HG03103 (cell line): ENCODE results near the gene TMEM218.
A peak's percentile ranks its signal among the peaks of the same experiment; 100 is the strongest.

Source experiments
- ATAC-seq: cut with Tn5 transposase; IDR thresholded peaks from one replicate; pipeline ENCODE4 v1.9.1; 2021; ENCODE audit warnings: low read depth; ENCODE audit not compliant: unreplicated experiment

The TMEM218 gene

GRCh38 chr11:125111343-125112207, at the start of gene TMEM218:
TSS of gene TMEM218 (minus strand) at chr11:125111626. CDS start at chr11:125102241, 9,385 bp downstream.
- peak; percentile 97 for ATAC-seq

- no peak for ATAC-seq
Observed at GRCh38 chr11:125157953-125158680, 46.7 kb upstream of the TMEM218 start.

GRCh38 chr11:125157118-125157733, 45.8 kb upstream of the TMEM218 start:
- ATAC-seq, result no peak

GRCh38 chr11:125156346-125157117, 45.1 kb upstream of the TMEM218 start:
- no peak for ATAC-seq

GRCh38 chr11:125155767-125156166, 44.3 kb upstream of the TMEM218 start:
- no peak for ATAC-seq

DNA sequence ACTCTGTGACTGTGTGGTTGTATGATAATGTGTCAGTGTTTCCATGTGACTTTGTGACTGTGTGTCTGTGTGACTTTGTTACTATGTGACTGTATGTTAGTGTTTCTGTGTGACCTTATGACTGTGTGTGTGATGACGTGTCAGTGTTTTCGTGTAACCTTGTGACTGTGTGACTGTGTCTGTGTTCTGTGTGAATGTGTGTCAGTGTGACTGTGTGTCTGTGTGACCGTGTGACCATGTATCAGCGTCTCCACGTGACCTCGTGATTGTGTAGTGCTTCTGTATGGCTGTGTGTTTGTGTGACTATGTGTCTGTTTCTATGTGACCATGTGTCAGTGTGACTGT, 43.6 kb upstream of the TMEM218 start:
- no peak for ATAC-seq

DNA sequence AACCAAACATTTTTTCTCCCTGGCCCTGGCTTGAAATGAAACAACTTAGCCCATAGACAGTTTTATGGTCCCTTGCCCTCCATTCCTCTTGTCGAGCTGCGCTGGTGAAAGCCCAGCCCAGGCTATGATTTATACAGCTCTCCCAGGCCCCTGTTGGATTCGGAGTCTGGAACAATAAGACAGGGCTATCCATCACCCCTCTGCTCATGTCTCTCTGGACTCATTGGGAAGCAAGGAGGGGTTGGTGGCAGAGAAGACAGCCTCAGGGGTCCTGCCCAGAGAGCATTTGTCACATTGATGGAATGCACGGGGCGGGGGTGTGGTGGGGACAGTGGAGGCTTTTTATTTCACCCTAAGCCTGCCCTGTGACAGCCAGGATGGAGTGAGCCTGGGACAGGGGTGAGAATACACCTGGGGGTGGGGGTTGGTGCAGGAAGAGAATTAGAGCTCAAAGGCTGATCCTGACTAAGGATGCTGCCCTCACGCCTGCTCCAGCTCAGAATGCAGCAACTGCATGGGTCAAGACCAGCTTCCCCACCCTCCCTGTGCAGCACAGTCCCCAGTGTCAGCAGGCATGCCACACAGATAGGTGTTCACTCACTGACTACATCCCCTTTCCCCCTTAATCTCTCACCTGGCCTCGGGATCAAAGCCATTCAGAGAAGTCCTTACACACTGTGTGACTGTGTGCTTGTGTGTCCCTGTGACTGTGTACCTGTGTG, 43.1 kb upstream of the TMEM218 start:
- no peak for ATAC-seq

- no peak for ATAC-seq
Observed at GRCh38 chr11:125153837-125154236, 42.4 kb upstream of the TMEM218 start.

GRCh38 chr11:125148743-125149142, 37.3 kb upstream of the TMEM218 start:
- ATAC-seq, result no peak

DNA sequence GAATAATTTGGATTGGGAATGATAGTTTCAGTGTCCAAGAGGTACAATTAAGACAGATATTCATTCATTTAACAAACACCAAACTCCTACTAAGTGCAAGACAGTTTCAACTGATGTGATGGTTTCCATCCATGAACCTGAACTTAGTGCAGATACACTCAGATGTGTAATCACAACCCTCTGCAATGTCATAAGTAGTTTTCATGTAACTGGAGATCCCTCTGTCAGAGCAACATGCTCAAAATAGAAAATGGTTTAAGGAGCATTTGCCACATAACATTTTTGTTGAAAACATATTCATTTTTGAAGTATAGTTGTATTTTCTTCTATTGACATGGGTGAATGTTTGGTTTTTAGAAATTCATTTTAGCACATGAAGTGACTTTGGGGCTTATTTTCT, 36.6 kb upstream of the TMEM218 start:
- no peak for ATAC-seq

DNA sequence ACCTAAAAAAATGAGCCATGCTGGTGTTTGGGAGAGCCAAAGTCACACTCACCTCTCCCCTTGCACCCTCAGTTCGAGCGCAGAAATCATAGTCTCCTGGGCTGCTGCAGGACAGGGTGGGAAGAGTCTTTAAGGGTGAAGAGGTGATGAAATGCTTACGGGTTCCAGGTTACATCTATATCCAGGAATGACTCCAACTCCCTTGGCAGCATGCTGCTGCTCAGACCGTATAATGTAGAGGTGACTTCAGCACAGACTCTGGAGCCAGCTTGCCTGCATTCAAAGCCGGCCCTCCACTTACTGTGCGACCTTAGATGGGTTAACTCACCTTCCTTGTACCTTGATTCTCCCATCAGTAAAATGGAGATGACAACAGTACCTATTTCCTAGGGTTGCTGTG, 35.9 kb upstream of the TMEM218 start:
- no peak for ATAC-seq

GRCh38 chr11:125146232-125146631, 34.8 kb upstream of the TMEM218 start:
- no peak for ATAC-seq

- ATAC-seq, result peak; percentile 74
Observed at GRCh38 chr11:125141686-125142535, 30.5 kb upstream of the TMEM218 start.

DNA sequence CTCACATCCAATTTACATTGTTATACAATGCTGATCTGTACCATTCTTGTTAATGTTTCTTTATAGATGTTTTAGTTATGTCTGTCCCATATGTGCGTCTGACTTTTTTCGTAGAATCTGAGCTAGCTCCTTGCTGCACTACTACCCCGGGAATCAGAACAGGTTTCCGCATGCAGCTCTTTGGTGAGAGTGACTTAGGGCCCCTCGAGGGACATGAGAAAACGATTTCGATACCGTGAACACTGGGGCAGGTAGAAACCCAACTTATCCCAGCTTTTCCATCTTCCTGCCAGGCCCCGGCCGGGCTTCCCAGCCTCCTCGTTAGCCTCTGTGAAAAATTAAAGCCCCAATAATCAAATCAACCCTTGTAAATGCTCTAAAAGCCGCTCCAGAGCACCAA, 29.8 kb upstream of the TMEM218 start:
- ATAC-seq, result no peak

- no peak for ATAC-seq
Observed at GRCh38 chr11:125140233-125140632, 28.8 kb upstream of the TMEM218 start.

DNA sequence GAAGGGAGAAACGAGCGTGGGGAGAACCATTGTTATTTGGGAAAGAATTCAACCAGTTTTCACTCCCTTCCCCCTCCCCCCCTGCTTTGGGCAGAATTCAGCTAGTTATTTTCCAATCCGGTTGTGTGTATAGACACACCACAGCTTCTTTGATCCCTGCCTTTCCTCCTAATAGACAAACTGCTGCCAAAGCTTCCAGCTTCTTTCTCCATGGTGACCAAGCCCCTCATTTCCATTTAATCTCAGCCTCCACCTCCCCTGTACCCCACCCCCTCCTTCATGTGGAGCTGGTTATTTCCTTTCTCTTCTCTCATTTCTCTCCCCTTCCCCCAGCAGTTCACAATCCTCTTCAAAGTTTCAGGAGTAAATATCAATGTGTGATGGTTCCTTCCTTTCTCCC, 28.4 kb upstream of the TMEM218 start:
- ATAC-seq, result no peak

DNA sequence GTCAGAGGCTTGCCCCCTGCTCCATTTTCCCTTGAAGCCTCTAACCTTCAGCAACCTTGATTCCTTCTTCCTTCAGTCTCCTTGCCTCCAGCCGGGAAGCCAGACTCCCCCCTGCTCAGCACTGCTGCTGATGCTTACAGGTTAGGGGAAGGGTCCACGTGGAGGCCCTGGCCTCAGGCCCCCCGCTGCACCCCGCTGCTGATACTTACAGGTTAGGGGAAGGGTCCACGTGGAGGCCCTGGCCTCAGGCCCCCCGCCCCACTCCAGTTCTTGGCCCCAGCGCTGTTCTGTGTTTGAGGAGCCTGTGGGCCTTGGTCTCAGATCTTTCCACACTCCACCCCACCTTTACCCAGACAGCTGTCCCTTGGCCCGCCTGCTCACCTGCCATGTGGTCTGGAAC, 27.5 kb upstream of the TMEM218 start:
- no peak for ATAC-seq

DNA sequence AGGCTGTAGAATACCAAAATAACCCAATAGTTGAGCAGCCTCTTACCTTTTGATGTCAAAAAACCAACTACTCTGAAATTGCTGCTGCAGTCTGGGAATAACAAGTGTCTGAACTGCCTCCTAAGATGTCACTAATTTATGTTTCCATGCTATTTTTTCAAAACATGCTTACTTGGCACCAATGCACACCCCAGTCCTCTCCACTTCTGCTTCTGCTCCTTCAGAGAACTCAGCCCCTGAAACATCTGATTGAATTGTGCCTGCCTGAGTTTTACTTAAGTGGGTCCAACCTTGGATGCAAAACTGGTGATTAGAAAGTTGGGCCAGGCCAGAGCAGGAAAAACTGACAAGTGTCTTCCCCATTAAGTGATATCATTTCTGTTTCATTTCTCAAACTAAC, 24.6 kb upstream of the TMEM218 start:
- ATAC-seq, result no peak

DNA sequence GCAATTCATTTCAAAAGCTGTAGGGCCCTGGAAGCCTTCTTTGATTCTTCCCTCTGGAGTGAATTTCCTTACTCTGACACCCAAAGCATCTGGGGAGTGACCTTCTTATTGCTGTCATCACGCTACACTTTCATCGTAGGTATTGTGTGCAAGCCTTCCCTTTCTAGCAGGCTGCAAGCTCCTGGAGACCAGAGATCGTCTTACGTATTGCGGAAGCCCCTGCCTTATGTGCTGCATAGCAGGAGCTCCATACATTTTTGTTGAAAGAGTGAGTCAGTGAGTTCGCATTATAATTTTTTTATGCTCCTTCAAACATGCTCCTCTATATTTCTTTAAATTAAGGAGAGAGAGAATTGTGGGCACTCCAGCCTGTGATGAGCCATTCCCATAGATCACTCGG, 21.2 kb upstream of the TMEM218 start:
- no peak for ATAC-seq
